GM21423 (cell line): Measurements from ENCODE around the gene ATP6V1A.
"Not testable (repeated sequence)": the region's sequence is repeated elsewhere in the genome, so short reads cannot be mapped to it uniquely, and the experiment has no call there.

ENCODE experiments used
- ATAC-seq: cut with Tn5 transposase; IDR thresholded peaks from one replicate; pipeline ENCODE4 v1.9.1; 2021; ENCODE audit warnings: mild to moderate bottlenecking, moderate library complexity; ENCODE audit not compliant: unreplicated experiment

The ATP6V1A gene

GRCh38 chr3:113812854-113813253 is 66.0 kb downstream of the ATP6V1A start:
- ATAC-seq = no peak

- ATAC-seq = no peak
These were observed 73.0 kb downstream of the ATP6V1A start for GRCh38 chr3:113819866-113820265.

GRCh38 chr3:113825090-113825489 is 78.3 kb downstream of the ATP6V1A start:
- peak; percentile 70 for ATAC-seq

- peak; percentile 35 for ATAC-seq
These were observed 81.8 kb downstream of the ATP6V1A start for GRCh38 chr3:113828600-113828999.

GRCh38 chr3:113829576-113830354 is 82.9 kb downstream of the ATP6V1A start:
- ATAC-seq = no peak

- no peak for ATAC-seq
These were observed 84.2 kb downstream of the ATP6V1A start for GRCh38 chr3:113831103-113831355.

- ATAC-seq = no peak
These were observed 85.8 kb downstream of the ATP6V1A start for GRCh38 chr3:113832477-113833164.

- ATAC-seq = no peak
These were observed 88.1 kb downstream of the ATP6V1A start for GRCh38 chr3:113834983-113835382.

GRCh38 chr3:113838631-113839209 is 91.9 kb downstream of the ATP6V1A start, which contains the start of gene GRAMD1C:
GRAMD1C (plus strand) TSS chr3:113838788; CDS start chr3:113838910, 122 bp downstream.
- peak; percentile 95 for ATAC-seq

GRCh38 chr3:113839551-113839950 is 92.7 kb downstream of the ATP6V1A start:
- no peak for ATAC-seq

GRCh38 chr3:113844622-113845222 is 97.9 kb downstream of the ATP6V1A start:
- no peak for ATAC-seq

- no peak for ATAC-seq
These were observed 100.4 kb downstream of the ATP6V1A start for GRCh38 chr3:113847247-113847646.

GRCh38 chr3:113847664-113848461 is 101.0 kb downstream of the ATP6V1A start:
- ATAC-seq = no peak

- not testable (repeated sequence) for ATAC-seq
These were observed 102.2 kb downstream of the ATP6V1A start for GRCh38 chr3:113849071-113849470.

- not testable (repeated sequence) for ATAC-seq
These were observed 103.0 kb downstream of the ATP6V1A start for GRCh38 chr3:113849841-113850240.

- not testable (repeated sequence) for ATAC-seq
These were observed 103.6 kb downstream of the ATP6V1A start for GRCh38 chr3:113850391-113850790.

GRCh38 chr3:113852506-113852905 is 105.7 kb downstream of the ATP6V1A start:
- ATAC-seq = no peak
